NCI-H146 treated with DMSO at 0.1 percent for 48 hours (cell line): ENCODE results near the gene NDOR1.
"Not testable (repeated sequence)": the region's sequence is repeated elsewhere in the genome, so short reads cannot be mapped to it uniquely, and the experiment has no call there.

Source experiments
- DNase-seq: peaks from one replicate; lab custom pipeline; 2025; ENCODE audit not compliant: unreplicated experiment; lab: John Stamatoyannopoulos, UW

Gene NDOR1

DNA sequence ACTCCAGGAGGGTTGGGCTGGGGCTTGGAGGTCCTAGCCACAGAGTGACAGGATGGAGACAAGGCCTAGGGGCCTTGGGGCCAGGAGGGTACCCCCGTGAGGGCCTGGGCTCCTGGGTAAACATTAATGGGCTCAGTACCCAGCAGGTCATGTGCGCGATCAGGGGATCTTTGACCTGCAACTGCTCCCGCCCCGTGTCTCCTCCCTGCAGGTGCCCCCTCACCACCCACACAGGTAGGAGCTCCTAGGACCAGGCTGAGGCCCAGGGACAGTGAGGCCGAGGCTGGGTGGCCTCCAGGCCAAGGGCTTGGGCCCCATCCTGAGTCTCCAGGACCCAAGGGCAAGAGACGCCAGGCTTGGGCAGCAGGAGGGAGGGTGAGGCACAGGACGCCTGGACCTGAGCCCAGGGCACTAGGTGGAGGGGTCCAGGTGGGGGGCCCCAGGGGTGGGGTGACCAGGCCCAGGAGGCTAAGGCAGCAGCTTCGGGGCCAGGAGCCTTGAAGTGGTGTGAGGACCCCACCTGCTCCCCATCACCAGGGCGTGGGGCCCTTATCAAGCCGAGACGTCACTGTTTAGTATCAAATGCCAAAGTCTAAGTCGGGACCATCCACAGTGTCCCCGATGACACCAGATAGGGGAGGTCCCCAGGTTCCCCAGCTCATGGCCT is 25.3 kb downstream of the NDOR1 start, which contains the start of gene SLC34A3:
Gene SLC34A3 (plus strand): TSS at position 197 of the 667 bp plus-strand sequence. CDS start 802 bp downstream, outside the sequence.
- DNase-seq = no peak

GRCh38 chr9:137231372-137232039 is 26.0 kb downstream of the NDOR1 start:
- no peak for DNase-seq

GRCh38 chr9:137232101-137232500 is 26.6 kb downstream of the NDOR1 start:
- no peak for DNase-seq

- no peak for DNase-seq
Measured at GRCh38 chr9:137232510-137232909, 27.0 kb downstream of the NDOR1 start.

DNA sequence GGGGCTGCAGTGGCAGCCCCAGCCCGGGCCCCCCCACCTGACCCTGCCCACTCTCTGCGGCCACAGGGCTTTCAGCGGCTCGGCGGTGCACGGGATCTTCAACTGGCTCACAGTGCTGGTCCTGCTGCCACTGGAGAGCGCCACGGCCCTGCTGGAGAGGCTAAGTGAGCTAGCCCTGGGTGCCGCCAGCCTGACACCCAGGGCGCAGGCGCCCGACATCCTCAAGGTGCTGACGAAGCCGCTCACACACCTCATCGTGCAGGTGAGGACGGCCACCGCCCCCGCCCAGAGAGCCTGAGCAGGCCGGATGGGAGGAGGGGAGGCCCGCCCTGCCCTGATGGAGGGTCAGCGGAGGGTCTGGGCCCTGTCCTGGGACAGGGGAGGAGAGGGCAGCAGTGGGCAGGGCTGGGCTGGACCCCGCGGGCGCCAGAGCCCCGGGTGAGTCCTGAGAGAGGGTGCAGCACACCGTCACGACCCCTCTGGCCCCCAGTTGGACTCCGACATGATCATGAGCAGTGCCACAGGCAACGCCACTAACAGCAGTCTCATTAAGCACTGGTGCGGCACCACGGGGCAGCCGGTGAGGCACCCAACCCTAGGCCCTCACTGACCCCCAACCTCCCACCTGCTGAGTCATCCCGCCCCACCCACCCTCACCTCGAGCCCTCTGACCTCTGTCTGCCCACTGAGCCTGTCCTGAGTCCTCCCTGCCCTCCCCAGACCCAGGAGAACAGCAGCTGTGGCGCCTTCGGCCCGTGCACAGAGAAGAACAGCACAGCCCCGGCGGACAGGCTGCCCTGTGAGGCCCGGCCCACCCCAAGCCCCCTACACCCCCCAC is 27.9 kb downstream of the NDOR1 start:
- no peak for DNase-seq

- no peak for DNase-seq
Measured at GRCh38 chr9:137234055-137234697, 28.7 kb downstream of the NDOR1 start.

- no peak for DNase-seq
Measured at GRCh38 chr9:137234758-137235423, 29.4 kb downstream of the NDOR1 start.

- DNase-seq = no peak
Measured at GRCh38 chr9:137235424-137236237, 30.1 kb downstream of the NDOR1 start.

DNA sequence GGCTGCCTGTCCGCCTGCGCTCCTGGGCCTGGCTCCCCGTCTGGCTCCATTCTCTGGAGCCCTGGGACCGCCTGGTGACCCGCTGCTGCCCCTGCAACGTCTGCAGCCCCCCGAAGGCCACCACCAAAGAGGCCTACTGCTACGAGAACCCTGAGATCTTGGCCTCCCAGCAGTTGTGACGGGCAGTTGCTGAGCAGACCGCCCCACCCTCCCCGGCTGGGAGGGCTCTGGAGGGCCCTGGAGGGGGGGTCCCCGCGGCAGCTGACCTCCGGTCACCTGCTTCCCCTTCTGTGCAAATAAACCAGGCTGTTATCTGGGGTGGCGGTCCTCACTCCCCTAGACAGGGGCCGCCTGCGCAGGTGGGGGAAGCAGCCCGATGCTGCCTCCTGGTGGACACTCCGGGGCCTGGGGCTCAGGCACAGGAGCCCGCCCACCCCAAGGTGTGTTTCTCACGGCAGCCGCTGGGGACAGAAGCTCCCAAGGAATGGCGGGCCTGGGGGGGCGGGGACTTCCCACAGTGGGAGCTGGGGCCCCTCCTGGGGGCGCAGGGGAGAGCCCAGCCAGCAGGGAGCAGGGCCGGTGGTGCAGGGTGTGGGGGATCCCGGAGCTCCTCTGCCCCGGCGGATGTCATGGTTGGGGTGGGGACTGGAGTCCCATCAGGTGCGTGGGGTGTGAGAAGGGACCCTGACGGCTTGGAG is 30.9 kb downstream of the NDOR1 start:
- DNase-seq = peak; percentile 57

- DNase-seq = no peak
Measured at GRCh38 chr9:137236936-137237421, 31.5 kb downstream of the NDOR1 start.

DNA sequence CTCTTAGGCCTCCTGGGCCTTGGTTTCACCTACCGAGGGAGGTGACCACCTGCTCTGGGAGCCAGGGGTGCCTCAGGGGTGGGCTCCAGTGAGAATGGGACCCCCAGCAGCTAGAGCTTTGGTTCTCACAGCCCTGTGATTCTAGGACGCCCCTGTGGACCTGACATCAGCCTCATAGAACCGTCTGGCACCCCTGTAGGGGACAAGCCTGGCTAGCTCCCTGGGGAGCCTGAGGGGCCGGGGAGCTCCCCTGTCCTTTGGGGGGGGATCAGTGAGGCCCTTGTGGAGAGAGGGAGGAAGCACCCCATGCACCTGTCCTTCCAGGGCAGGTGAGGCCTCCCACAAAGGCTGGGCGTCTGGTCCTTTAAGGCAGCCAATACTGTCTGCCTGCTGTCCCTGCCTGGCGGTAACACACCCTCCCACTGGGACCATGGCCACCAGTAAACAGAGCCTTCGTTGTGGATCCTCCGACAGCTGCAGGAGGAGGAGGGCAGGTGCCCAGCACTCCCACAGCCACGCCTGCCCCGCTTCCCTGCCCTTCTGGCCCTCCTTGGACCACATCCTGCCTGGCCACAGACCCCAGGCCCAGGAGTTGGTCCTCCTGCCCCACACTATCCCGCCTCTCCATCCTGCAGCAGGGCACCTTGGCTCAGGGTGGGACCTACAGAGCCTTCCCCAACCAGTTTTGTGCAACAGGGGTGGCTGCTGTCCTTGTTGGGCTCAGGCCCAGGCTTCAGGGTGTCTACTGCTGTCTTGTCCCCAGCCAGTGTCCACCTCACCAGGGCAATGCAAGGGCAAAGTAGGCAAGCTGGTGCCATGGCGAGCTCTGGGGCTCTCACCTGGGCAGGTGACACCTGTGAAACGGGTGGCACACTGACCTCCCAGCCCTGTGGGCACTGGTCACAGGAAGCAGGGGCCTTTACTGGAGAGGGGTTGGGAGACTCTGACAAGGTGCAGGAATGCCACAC is 32.5 kb downstream of the NDOR1 start:
- peak; percentile 45 for DNase-seq

- not testable (repeated sequence) for DNase-seq
Measured at GRCh38 chr9:137239541-137240200, 34.2 kb downstream of the NDOR1 start.

DNA sequence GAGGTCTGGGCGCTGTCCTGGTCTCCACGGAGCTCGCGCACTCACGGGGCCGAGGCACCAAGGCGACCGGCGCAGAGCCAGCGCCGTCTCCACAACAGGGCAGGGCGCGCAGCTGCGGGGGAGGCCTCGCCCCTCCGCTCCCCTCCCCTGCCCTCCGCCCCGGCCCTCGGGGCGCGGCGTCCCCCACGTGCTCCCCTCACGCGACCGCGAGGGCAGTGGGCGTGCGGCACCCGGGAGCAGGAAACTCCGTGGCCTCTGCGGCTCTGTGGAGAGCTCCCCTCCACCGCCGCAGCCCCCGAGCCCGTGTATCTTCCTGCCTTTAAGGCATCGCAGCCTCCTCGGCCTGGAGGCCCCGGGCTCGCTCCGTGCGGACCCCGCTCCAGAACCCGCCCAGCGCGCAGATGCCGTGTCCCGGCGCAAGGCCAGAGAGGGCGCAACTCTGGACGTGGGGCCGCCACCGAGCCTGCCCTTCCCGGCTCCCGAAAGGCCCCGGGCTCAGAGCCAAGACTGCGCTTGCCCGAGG is 34.9 kb downstream of the NDOR1 start:
- no peak for DNase-seq

DNA sequence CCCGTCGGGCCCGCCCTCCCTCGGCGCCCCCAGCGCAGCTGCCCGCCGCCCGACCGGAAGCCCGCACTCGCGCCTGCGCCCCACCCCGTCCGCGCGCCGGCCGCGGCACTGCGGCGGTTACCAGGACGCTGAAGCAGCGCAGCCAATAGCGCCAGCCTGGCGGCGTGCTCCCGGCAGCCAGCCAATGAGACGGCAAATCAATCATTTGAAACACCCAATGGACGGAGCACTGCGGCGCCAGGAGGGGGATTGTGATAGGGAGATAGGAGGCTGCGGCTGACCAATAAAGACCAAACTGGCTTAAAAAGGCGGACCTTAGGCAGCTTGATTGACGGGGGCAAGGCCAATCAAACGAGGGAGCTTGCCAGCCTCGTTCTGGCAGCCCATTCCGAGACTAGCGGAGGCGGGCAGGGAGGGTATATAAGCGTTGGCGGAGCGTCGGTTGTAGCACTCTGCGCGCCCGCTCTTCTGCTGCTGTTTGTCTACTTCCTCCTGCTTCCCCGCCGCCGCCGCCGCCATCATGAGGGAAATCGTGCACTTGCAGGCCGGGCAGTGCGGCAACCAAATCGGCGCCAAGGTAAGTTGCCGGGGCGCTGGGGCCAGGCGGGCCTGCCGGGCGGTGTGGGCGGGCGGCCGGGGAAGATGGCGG is 35.5 kb downstream of the NDOR1 start, which contains the start of gene TUBB4B:
Gene TUBB4B (plus strand): TSS at position 447 of the 649 bp plus-strand sequence. CDS start 74 bp downstream, at position 521.
- DNase-seq = peak; percentile 97

DNA sequence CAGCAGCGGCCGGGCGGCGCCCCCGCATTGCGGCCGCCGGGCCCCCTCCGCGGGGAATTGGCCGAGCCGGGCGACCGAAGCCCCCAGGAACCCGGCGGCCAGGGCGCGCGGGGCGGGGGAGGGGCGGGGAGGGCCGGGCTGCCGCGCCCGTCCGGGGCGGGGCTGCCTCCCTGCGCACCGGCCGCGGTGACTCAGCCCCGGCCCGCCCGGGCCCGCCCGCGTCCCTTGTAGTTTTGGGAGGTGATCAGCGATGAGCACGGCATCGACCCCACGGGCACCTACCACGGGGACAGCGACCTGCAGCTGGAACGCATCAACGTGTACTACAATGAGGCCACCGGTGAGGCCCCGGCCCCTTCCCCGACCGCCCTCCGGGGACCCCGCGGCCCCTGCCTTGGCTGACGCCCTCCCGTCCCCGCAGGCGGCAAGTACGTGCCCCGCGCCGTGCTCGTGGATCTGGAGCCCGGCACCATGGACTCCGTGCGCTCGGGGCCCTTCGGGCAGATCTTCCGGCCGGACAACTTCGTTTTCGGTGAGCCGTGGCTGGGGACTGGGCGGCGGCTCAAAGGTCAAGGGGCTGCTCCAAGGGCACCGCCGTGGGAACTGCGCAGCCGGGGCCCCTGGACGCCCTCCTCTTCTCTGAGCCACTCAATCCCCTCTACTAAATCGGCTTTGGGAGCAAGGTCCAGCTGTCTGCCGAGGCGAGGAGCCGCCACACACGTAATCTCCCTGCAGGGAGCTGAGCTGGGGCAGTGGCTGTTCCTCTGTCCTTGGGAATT is 36.2 kb downstream of the NDOR1 start:
- no peak for DNase-seq
